ENCODE data around the gene LYL1. TPM values are rescaled to one million over a fixed set of nuclear protein-coding genes. Genes with fewer than 3 reads are reported as not detected.

LYL1 gene
- total and polyA plus RNA-seq, 9 of the 15 experiments (the other 6 are each of a cell fraction or from before 2014, with no cell fraction given): 1.3 to 266 (median 34.0) TPM

DNA sequence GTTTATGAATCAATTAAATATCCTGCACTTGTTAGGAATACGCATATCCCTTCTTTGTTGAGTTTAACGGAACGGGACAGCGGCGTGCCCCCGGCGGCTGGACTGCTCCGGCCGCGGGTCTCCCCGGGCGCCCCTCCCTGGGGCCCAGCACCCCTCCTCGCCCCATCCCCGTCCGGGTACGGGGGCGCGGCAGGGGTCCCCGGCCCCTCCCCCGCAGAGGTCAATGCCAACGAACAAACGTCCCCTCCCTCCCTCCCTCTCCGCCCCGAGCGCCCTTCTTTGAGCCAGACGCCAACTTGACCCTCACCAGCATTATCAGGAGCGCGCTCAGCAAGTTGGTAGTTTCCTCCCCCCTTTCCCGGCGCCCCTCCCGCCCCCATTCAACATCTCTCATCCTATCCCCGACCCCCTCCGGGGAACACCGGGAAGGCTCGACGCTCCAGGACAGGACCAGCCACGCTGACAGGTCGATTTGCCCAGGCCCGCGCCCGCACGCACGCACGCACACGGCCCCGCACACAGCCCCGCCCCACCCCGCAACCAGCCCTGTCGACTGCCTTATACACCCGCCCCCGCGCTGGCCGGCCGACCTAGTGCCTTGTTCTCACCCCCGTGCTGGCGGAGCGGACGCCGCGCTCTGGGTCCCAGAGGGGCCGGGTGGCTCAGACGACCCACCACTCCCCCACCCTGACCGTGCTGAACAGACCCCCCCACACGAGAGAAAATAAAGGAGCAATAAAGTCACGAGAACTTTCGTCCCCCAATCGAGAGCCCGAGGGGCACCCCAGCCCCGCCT, 5.0 kb downstream of the LYL1 start (continued):
- TF ChIP-seq GABPB1 (CRISPR knock-in tag; IDR thresholded peaks at IDR 0.05) (0 out of 2 replicates have a peak, but pooled peaks have one; percentile 60), U2AF1 (optimal IDR thresholded peaks at IDR 0.05; ENCODE audit: low read depth, low read length) (peak; percentile 58), ZNF282 (CRISPR knock-in tag; IDR thresholded peaks at IDR 0.05) (no peak), THAP12 (CRISPR knock-in tag; IDR thresholded peaks at IDR 0.05) (0 out of 2 replicates have a peak, but pooled peaks have one; percentile 17), SMARCC2 (IDR thresholded peaks at IDR 0.05; ENCODE audit: low read depth) (no peak), ETV5 (CRISPR knock-in tag; IDR thresholded peaks at IDR 0.05; ENCODE audit: low read depth) (0 out of 2 replicates have a peak, but pooled peaks have one; percentile 6), RBM39 (optimal IDR thresholded peaks at IDR 0.05; ENCODE audit: low read depth, low read length) (peak; percentile 26), KLF10 (CRISPR knock-in tag; IDR thresholded peaks at IDR 0.05) (peak; percentile 86), THRB (CRISPR knock-in tag; conservative IDR thresholded peaks at IDR 0.05) (peak; percentile 88), ZNF3 (CRISPR knock-in tag; IDR thresholded peaks at IDR 0.05) (0 out of 2 replicates have a peak, but pooled peaks have one; percentile 31), MAZ (CRISPR knock-in tag; conservative IDR thresholded peaks at IDR 0.05 in 1 of 2, IDR thresholded peaks at IDR 0.05 in 1 of 2) (peak; percentile 64 to 79), RAD51 (IDR thresholded peaks at IDR 0.05; ENCODE audit: borderline replicate concordance, low read depth) (no peak), CBX1 (IDR thresholded peaks at IDR 0.05; ENCODE audit: low read depth) (peak; percentile 82; the same call in 1 of the 2 replicates), TCF3 (CRISPR knock-in tag; IDR thresholded peaks at IDR 0.05) (peak; percentile 26; the same call in 1 of the 2 replicates), RBM22 (IDR thresholded peaks at IDR 0.05; ENCODE audit: low read depth, low read length, poor library complexity, severe bottlenecking) (peak; percentile 89), GMEB1 (CRISPR knock-in tag; IDR thresholded peaks at IDR 0.05) (peak; percentile 52), RHOXF2B (CRISPR knock-in tag; conservative IDR thresholded peaks at IDR 0.05) (peak; percentile 91; the same call in 1 of the 2 replicates), ZNF12 (CRISPR knock-in tag; IDR thresholded peaks at IDR 0.05) (no peak), ZBTB9 (CRISPR knock-in tag; IDR thresholded peaks at IDR 0.05) (peak; percentile 35; the same call in 1 of the 2 replicates)

All from K562 (cell line).